HepG2 (cell line): Measurements from ENCODE around the gene MRPL38. TPM values are rescaled to one million over a fixed set of nuclear protein-coding genes. Genes with fewer than 3 reads are reported as not detected.

Experiments
- ADNP ChIP-seq: sonication (generic); formaldehyde crosslinking; IDR thresholded peaks from 2 replicates; pipeline ENCODE4 v1.4.0; 2020; ENCODE audit warnings: missing genetic modification reagents
- CREM ChIP-seq, 2 experiments: sonication (generic) in 1 of 2; formaldehyde crosslinking in 1 of 2; IDR thresholded peaks; 2 replicates each; pipeline versions ENCODE4 v1.4.0 to v1.6.1; 2016 to 2020; ENCODE audit warnings: antibody characterized with exemption in 1 of 2, mild to moderate bottlenecking in 1 of 2, missing genetic modification reagents in 1 of 2
- HCFC1 ChIP-seq: fragments of 150-350 bp; IDR thresholded peaks from 2 replicates; pipeline ENCODE4 v1.6.1; 2014; ENCODE audit warnings: low read depth, low read length
- HHEX ChIP-seq: IDR thresholded peaks from 2 replicates; pipeline ENCODE4 v1.6.1; 2016; ENCODE audit warnings: control low read depth
- KDM6A ChIP-seq: IDR thresholded peaks from 2 replicates; pipeline ENCODE4 v1.6.1; 2016; ENCODE audit warnings: low read depth
- NCOR1 ChIP-seq: fragments of 200-600 bp; sonication (generic); IDR thresholded peaks from 2 replicates; pipeline ENCODE4 v1.7.0; 2017; ENCODE audit warnings: antibody characterized with exemption, low read length, borderline replicate concordance
- ZBTB8A ChIP-seq: sonication (generic); formaldehyde crosslinking; IDR thresholded peaks from 2 replicates; pipeline ENCODE4 v1.4.0; 2020; ENCODE audit warnings: mild to moderate bottlenecking, low read depth, missing genetic modification reagents, borderline replicate concordance
- polyA plus RNA-seq, 8 experiments: library from polyadenylated mRNA; depleted of rRNA in 3 of 8; stranded (reverse) in 7 of 8; unstranded in 1 of 8; fragments of >200 nt; fragmentation: Illumina TruSeq in 4 of 8; extraction: Trizol in 4 of 8; gene quantifications; 2 replicates each; pipeline versions ENCODE4 v1.2.1 to v1.2.3, GENCODE V29; 2011 to 2016; ENCODE audit warnings: low read depth in 4 of 8, missing spikeins in 1 of 8, mixed read lengths in 1 of 8; ENCODE audit not compliant: insufficient read depth in 1 of 8
- total RNA-seq, 5 experiments: library from RNA; depleted of rRNA; stranded (reverse); fragments of >200 nt; fragmentation: Illumina TruSeq; extraction: Trizol; gene quantifications; 2 replicates each; pipeline ENCODE4 v1.2.3, GENCODE V29; 2016; ENCODE audit warnings: low read depth in 1 of 5
- TF ChIP-seq, protein P1 (sequence below): sonication (generic); formaldehyde crosslinking; IDR thresholded peaks from 2 replicates; pipeline ENCODE4 v1.8.1; 2022; ENCODE audit warnings: low read depth, mild to moderate bottlenecking, missing genetic modification reagents
- TF ChIP-seq, protein P2 (sequence below): sonication (generic); formaldehyde crosslinking; IDR thresholded peaks from 2 replicates; pipeline ENCODE4 v1.5.0; 2020; ENCODE audit warnings: mild to moderate bottlenecking, missing genetic modification reagents, moderate library complexity
- TF ChIP-seq, protein P3 (sequence below): sonication (generic); formaldehyde crosslinking; IDR thresholded peaks from 2 replicates; pipeline ENCODE4 v1.4.0; 2020; ENCODE audit warnings: missing genetic modification reagents
- TF ChIP-seq, protein P4 (sequence below): sonication (generic); formaldehyde crosslinking; IDR thresholded peaks from 2 replicates; pipeline ENCODE4 v1.5.0; 2020; ENCODE audit warnings: mild to moderate bottlenecking, missing genetic modification reagents
- TF ChIP-seq, protein P5 (sequence below): sonication (generic); formaldehyde crosslinking; IDR thresholded peaks from 2 replicates; pipeline ENCODE4 v1.4.0; 2020; ENCODE audit warnings: missing genetic modification reagents, low read depth, mild to moderate bottlenecking, borderline replicate concordance

Gene MRPL38
- total and polyA plus RNA-seq, 2 of the 13 experiments (the other 11 are each of a cell fraction or from before 2014, with no cell fraction given), result 83.7 to 125 TPM

DNA sequence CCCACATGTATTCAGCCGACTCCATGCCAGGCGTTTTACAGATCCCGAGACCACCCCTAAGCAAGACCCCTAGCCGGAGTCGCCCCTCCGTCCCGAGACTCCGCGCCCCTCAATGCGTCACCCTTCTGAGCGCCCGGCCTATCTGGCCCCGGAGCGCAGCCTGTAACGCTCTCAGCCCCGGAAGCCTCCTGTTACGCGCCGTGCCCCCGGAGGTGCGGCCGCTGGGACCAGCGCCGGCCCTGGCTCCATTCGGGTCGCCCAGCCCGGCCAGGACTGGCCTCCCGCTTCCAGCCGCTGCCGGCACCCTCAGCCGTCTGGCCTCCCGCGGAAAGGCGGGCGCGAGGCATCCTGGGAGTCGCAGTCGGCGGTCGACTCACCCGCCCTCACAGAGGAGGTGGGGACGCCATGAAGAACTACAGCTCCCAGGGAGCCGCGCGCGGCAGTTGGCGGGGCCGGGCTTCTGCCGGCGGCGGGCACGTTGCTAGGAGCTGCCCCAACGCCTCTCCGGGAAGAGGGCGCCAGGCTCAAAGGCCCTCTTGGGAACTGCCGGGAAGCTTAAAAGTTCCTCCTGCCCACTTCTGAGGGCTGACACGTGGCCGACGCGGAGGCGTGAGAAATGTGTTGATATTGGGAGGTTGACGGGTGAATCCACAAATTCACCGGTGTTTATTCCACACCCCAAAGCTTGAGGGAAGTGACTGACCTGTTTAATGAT lies 36.2 kb upstream of the MRPL38 start, which contains the start of gene FBF1 (continued):
- TF ChIP-seq, protein P1, sequence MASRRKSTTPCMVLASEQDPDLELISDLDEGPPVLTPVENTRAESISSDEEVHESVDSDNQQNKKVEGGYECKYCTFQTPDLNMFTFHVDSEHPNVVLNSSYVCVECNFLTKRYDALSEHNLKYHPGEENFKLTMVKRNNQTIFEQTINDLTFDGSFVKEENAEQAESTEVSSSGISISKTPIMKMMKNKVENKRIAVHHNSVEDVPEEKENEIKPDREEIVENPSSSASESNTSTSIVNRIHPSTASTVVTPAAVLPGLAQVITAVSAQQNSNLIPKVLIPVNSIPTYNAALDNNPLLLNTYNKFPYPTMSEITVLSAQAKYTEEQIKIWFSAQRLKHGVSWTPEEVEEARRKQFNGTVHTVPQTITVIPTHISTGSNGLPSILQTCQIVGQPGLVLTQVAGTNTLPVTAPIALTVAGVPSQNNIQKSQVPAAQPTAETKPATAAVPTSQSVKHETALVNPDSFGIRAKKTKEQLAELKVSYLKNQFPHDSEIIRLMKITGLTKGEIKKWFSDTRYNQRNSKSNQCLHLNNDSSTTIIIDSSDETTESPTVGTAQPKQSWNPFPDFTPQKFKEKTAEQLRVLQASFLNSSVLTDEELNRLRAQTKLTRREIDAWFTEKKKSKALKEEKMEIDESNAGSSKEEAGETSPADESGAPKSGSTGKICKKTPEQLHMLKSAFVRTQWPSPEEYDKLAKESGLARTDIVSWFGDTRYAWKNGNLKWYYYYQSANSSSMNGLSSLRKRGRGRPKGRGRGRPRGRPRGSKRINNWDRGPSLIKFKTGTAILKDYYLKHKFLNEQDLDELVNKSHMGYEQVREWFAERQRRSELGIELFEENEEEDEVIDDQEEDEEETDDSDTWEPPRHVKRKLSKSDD (CRISPR knock-in tag), result peak; percentile 53; the same call in 1 of the 2 replicates
- TF ChIP-seq, protein P2, sequence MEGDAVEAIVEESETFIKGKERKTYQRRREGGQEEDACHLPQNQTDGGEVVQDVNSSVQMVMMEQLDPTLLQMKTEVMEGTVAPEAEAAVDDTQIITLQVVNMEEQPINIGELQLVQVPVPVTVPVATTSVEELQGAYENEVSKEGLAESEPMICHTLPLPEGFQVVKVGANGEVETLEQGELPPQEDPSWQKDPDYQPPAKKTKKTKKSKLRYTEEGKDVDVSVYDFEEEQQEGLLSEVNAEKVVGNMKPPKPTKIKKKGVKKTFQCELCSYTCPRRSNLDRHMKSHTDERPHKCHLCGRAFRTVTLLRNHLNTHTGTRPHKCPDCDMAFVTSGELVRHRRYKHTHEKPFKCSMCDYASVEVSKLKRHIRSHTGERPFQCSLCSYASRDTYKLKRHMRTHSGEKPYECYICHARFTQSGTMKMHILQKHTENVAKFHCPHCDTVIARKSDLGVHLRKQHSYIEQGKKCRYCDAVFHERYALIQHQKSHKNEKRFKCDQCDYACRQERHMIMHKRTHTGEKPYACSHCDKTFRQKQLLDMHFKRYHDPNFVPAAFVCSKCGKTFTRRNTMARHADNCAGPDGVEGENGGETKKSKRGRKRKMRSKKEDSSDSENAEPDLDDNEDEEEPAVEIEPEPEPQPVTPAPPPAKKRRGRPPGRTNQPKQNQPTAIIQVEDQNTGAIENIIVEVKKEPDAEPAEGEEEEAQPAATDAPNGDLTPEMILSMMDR (CRISPR knock-in tag), result peak; percentile 58
- TF ChIP-seq, protein P3, sequence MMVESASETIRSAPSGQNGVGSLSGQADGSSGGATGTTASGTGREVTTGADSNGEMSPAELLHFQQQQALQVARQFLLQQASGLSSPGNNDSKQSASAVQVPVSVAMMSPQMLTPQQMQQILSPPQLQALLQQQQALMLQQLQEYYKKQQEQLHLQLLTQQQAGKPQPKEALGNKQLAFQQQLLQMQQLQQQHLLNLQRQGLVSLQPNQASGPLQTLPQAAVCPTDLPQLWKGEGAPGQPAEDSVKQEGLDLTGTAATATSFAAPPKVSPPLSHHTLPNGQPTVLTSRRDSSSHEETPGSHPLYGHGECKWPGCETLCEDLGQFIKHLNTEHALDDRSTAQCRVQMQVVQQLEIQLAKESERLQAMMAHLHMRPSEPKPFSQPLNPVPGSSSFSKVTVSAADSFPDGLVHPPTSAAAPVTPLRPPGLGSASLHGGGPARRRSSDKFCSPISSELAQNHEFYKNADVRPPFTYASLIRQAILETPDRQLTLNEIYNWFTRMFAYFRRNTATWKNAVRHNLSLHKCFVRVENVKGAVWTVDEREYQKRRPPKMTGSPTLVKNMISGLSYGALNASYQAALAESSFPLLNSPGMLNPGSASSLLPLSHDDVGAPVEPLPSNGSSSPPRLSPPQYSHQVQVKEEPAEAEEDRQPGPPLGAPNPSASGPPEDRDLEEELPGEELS (CRISPR knock-in tag), result peak; percentile 73
- TF ChIP-seq NCOR1 (no peak), KDM6A (CRISPR knock-in tag) (no peak), ZBTB8A (CRISPR knock-in tag) (no peak), HHEX (CRISPR knock-in tag) (no peak; the same call in 1 of the 2 replicates), HCFC1 (peak; percentile 96), CREM (IDR thresholded peaks at IDR 0.05) (peak; percentile 46; the same call in 1 of the 2 replicates), CREM (CRISPR knock-in tag; IDR thresholded peaks at IDR 0.05) (no peak), ADNP (CRISPR knock-in tag) (no peak)
- TF ChIP-seq, protein P4, sequence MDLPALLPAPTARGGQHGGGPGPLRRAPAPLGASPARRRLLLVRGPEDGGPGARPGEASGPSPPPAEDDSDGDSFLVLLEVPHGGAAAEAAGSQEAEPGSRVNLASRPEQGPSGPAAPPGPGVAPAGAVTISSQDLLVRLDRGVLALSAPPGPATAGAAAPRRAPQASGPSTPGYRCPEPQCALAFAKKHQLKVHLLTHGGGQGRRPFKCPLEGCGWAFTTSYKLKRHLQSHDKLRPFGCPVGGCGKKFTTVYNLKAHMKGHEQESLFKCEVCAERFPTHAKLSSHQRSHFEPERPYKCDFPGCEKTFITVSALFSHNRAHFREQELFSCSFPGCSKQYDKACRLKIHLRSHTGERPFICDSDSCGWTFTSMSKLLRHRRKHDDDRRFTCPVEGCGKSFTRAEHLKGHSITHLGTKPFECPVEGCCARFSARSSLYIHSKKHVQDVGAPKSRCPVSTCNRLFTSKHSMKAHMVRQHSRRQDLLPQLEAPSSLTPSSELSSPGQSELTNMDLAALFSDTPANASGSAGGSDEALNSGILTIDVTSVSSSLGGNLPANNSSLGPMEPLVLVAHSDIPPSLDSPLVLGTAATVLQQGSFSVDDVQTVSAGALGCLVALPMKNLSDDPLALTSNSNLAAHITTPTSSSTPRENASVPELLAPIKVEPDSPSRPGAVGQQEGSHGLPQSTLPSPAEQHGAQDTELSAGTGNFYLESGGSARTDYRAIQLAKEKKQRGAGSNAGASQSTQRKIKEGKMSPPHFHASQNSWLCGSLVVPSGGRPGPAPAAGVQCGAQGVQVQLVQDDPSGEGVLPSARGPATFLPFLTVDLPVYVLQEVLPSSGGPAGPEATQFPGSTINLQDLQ (CRISPR knock-in tag), result peak; percentile 82; the same call in 1 of the 2 replicates
- TF ChIP-seq, protein P5, sequence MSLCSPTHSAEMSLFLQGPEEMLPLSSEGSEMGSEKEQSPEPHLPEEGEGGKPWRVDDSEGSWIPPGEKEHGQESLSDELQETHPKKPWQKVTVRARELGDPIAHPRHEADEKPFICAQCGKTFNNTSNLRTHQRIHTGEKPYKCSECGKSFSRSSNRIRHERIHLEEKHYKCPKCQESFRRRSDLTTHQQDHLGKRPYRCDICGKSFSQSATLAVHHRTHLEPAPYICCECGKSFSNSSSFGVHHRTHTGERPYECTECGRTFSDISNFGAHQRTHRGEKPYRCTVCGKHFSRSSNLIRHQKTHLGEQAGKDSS (CRISPR knock-in tag), result peak; percentile 88; the same call in 1 of the 2 replicates
